CMK (cell line): ENCODE measurements around the gene OGFR.

Experiments used
- DNase-seq: peaks from one replicate; pipeline ENCODE4 v3.0.0-alpha.2; 2010; ENCODE audit warnings: low read depth

OGFR gene

DNA sequence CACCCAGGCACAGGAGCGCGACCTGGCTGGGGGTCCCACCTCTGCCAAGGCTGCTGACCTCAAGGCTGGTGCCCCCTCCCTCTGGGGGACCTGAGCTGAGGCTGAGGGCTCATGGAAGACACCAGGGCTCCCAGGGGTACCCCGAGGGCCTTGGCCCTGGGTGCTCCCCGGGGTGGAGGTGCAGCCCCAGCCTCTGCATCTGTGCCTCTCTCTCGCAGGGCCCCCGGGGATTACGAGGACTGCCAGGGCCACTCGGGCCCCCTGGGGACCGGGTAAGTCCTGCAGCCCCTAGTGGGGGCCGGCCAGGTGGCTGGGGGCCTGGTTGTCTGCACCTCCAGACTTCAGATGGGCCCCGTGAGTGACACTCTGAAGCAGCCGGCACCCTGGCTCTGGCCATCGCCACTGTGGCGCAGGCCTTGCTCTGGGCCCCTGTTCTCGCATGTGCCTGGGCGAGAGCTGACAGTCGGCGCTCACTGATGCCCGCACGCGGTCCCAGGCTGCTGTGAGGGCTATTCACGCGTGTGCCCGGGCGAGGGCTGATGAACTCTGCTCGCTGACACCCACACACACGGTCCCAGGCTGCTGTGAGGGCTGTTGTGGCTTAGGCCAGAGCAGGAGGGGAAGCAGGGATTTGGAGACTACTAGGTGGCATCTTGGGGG is 21.5 kb downstream of the OGFR start:
- DNase-seq, result no peak

DNA sequence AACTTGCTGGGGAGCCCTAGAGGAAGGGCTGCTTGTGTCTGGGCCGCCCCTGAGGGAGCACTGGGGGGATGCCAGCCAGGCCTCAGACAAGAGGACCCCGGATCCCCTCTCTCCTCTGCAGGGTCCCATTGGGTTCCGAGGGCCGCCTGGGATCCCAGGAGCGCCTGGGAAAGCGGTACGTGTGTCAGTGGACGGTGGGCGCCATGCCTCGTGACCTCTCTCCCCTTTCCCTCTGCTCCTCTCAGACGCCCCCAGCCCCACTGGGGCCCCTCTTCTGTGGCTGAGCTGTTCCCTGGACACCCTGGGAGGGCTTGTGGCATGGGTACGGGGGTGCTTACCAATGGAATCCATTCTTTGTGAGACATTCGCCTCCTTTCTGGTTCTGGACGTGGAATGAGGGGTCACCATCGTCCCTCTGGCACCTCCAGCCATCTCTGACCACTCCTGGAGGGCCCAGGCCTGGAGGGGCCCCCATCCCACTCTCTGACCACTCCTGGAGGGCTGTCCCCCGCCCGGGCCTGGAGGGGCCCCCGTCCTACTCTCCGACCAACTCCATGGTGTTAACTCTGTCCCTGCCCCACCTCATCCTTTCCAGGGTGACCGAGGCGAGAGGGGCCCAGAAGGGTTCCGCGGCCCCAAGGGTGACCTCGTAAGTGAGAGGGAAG is 22.1 kb downstream of the OGFR start:
- no peak for DNase-seq

DNA sequence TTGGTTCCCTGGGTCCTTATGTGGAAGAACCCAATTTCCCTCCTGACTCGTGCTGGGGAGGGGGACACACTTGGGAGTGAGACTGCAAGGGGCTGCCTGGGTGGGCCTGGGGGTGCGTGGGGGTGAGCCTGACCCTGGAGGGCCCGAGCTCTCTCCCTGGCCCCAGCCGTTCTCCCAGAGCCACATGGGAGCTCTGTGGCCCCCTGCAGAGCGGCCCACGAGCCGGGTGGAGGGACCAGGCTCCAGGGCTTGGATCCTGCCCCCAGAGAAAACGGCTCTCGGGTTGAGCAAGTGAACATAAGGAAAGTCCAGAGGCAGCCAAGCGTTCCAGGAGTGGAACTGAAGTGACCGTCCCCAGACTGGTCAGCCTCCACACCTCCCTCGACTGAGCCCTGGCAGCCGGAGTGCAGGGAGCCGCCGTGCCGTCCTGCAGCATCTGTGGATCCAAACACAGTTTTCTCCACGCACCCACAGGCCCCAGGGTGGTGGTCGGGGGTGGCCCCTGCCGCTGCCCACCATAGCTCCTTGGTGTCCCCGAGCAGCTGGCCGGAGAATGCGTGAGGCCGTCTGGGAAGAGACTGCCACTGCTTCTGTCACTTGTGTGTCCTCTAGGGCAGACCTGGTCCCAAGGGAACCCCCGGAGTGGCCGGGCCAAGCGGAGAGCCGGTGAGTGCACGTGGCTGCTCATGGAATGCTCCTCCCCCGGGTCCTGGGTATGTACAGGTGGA is 22.8 kb downstream of the OGFR start:
- DNase-seq, result no peak

DNA sequence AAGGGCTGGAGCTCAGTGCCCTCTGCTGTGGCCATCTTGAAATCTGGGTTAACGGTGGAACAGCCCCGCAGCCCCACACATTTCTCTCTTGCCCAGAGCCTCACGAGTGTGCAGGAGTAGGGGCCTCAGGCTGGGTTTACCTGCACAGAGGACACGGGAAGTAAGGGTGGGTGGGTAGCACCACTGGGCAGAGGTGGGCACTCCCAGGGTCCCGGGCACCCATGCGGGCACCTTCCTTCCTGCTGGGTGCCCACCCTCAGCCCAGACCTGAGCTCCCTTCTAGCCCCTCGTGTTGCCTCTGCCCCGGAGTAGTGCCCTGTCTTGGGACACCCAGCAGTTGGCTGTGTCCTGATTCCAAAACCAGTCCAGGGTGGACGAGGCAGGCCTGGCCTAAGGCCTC is 23.4 kb downstream of the OGFR start:
- DNase-seq, result no peak

- DNase-seq, result no peak
Observed at GRCh38 chr20:62828511-62829230, 24.0 kb downstream of the OGFR start.

- no peak for DNase-seq
Observed at GRCh38 chr20:62829231-62830230, 24.9 kb downstream of the OGFR start.

GRCh38 chr20:62830251-62830650 is 25.6 kb downstream of the OGFR start:
- DNase-seq, result no peak

- DNase-seq, result no peak
Observed at GRCh38 chr20:62830821-62831220, 26.2 kb downstream of the OGFR start.

DNA sequence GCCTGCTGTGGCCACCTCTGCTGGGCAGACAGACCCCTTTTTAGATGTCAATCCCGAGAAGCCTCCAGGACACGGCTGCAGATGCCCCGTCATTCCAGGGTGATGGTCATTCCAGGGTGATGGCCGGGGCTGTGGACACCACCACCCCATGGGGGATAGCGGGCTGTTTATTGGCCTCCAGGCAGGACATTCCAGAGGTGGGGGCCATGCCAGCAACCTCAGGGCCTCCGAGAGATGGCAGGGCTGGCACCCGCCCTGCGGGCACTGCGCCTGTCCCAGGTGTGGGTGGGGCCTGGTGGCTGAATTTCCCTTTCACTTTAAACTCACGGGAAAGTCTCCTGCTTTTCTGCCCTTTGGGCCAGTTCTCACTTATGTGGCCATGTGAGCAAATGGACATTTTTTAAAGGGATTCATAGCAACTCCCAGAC is 26.7 kb downstream of the OGFR start:
- no peak for DNase-seq

DNA sequence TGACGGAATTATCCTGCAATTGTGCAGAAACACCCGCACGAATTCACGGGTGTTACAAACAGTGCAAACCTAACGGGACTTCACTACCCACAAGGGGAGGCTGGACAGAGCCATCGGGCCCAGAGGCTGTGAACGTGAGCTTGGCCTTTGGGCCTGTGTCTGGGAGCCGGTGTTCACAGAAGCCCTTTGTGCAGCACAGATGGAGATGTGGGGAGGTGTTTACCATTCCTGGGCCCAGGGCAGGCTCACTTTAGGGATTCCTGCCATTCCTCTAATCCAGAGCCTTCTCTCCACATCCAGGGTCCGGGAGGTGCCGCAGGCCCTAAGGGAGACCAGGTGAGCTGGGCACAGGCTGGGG is 27.2 kb downstream of the OGFR start:
- no peak for DNase-seq

DNA sequence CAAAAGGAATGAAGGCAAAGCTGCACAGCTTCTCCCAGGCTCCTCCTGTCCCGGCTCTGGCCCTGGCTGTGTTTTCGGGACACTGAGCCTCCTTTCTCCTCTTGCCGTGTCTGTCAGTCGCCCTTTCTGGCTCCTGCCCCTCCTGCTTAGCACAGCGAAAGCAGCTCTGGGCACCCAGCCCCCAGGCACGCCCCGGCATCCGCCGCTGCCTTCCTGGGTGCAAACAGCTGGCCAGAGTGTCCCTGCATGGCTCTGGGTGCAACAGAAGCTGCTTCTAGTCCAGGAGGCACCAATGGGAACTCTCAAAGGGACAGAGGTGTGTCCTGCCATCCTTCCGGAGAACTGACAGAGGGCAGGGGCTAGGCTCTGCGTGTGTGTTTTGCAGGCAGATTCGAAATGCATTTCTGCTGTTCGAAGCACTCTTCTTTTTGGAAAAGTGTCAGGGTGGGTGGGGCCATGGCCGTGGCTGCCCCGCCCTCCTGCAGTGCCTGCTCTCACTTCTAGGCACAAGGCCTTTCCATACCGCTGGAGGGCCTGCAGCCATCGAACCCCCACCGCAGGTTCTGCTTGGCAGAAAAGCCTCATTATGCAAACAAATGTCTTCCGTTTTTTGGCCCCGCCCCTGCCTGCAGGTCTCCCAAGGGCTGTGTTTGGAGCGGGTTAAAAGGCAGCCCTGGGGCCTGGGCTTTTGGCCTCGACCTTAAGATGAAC is 27.7 kb downstream of the OGFR start:
- DNase-seq, result peak; percentile 81

GRCh38 chr20:62832951-62833391 is 28.3 kb downstream of the OGFR start:
- DNase-seq, result no peak

- no peak for DNase-seq
Observed at GRCh38 chr20:62834967-62835730, 30.5 kb downstream of the OGFR start.

- no peak for DNase-seq
Observed at GRCh38 chr20:62835931-62836861, 31.6 kb downstream of the OGFR start.

DNA sequence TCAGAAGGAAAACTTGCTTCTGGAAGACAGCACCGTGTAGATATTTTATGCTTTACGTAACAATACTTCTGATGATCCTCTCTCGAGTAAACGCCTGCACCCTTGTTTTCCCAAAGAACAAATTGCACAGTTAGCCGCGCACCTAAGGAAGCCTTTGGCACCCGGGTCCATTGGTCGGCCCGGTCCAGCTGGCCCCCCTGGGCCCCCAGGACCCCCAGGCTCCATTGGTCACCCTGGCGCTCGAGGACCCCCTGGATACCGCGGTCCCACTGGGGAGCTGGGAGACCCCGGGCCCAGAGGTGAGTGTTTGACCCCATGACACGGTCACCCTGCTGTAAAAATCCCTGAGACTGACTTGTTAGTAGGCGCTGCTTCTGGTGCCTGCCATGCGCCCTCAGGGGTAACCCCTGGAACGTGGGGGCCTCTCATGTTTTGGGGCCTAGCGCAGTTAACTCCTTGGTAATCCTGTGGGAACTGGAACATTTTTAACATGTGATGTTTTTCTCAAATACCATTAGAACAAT is 32.4 kb downstream of the OGFR start:
- no peak for DNase-seq

DNA sequence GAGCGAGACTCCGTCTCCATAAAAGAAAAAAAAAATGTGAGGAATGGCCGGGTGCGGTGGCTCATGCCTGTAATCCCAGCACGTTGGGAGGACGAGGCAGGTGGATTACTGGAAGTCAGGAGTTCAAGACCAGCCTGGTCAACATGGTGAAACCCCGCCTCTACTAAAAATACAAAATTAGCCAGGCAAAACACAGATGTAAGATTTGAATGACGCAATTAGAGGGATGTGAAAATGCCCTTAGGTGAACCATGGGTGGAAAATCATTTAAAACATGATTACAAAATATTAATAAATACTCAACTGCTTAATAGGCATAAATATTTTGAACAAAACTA is 33.1 kb downstream of the OGFR start:
- no peak for DNase-seq

DNA sequence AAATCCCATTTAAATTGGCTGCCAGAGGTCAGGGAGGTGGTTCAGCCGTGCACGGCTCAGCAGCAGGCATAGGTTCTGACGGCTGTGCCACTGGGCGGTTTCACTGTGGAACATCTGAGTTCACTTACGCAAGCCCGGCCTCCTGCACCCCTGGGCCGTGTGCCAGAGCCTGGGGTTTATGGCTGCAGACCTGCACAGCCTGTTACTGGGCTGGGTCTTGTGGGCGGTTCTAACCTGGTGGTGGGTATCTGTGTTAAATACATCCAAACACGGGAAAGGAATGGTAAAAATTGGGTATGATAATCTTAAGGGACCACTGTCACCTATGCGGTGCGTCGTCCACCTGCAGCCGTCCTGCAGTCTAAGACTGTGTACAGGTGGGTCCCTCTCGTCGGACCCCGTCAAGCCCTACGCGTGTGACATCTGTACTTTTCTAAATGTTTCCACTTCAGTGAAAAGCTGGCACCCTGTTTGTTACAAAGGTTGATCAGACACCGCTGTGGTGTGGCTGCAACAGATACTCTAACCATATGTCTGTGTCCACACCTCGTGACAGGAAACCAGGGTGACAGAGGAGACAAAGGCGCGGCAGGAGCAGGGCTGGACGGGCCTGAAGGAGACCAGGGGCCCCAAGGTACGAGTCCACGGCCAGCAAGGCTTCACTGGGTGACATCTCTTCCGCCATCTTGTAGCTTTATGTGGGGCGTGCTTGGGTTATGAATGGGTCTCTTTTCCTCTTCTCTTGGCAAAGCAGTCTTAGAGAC is 33.7 kb downstream of the OGFR start:
- DNase-seq, result no peak

- no peak for DNase-seq
Observed at GRCh38 chr20:62839261-62839660, 34.6 kb downstream of the OGFR start.
